K562 (cell line): Measurements from ENCODE around the gene FBXL22. TPM values are rescaled to one million over a fixed set of nuclear protein-coding genes. Genes with fewer than 3 reads are reported as not detected.

Experiments
- ATAC-seq: fragments of 200-7000 bp; cut with Tn5 transposase; 3 replicates; pipeline ENCODE4 v1.9.1; 2020; ENCODE audit warnings: moderate library complexity
- BruUV-seq: library from RNA; stranded (reverse); fragments of 400-500 nt; replicated peaks from 2 replicates; lab custom pipeline; 2021; lab: Mats Ljungman, UMichigan
- CTCF ChIA-PET: fragments of 300-600 bp; formaldehyde crosslinking; extraction: SDS; loops from one replicate; lab custom pipeline; 2021; ENCODE audit warnings: low intra/inter-chr PET ratio; lab: Yijun Ruan, JAX
- POLR2A ChIA-PET: fragments of 300-600, 350-650 bp; sonication (Branson Sonifier 250); formaldehyde crosslinking; extraction: SDS; loops from one replicate; lab custom pipeline; 2021; ENCODE audit warnings: antibody characterized with exemption, inconsistent platforms; lab: Yijun Ruan, JAX
- DNase-seq, 4 experiments: peaks; one replicate each; pipeline versions ENCODE4 v3.0.0 to v3.0.0-alpha.2; 2011 to 2018; ENCODE audit warnings: low spot score in 3 of 4, mixed read lengths in 3 of 4; ENCODE audit errors: extremely low read depth in 1 of 4
- FAIRE-seq: peaks from 2 replicates; lab custom pipeline; 2011; peaks lifted over from hg19 to GRCh38; lab: Jason Lieb, UNC
- H2AFZ ChIP-seq: 2 replicates; pipeline ENCODE4 v1.6.0; 2011; ENCODE audit warnings: low read depth, low read length, control low read depth, inconsistent platforms
- H3K27ac ChIP-seq: fragments of 200-600 bp; 3 replicates; pipeline ENCODE4 v1.8.0; 2011; ENCODE audit warnings: low read depth, mild to moderate bottlenecking, control low read depth, inconsistent platforms, low read length, moderate library complexity, mixed read lengths; ENCODE audit errors: extremely low read depth
- H3K27me3 ChIP-seq, 2 experiments: fragments of 300-600 bp in 1 of 2; 2 replicates in 1 of 2; 3 replicates in 1 of 2; pipeline versions ENCODE4 v1.6.0 to v1.8.0; 2011; ENCODE audit warnings: inconsistent platforms in 2 of 2, low read length in 2 of 2, mild to moderate bottlenecking in 1 of 2, mixed read lengths in 1 of 2, moderate library complexity in 1 of 2; ENCODE audit not compliant: control insufficient read depth in 2 of 2, insufficient read depth in 2 of 2
- H3K36me3 ChIP-seq: fragments of 300-600 bp; 3 replicates; pipeline ENCODE4 v1.8.0; 2011; ENCODE audit warnings: mild to moderate bottlenecking, low read length, inconsistent platforms; ENCODE audit not compliant: control insufficient read depth, insufficient read depth
- H3K4me1 ChIP-seq, 2 experiments: fragments of 200-600 bp in 1 of 2; replicated peaks in 1 of 2; 2 replicates in 1 of 2; 3 replicates in 1 of 2; pipeline versions ENCODE4 v1.5.1 to v1.8.0; 2011; ENCODE audit warnings: inconsistent platforms in 2 of 2, low read length in 2 of 2, mild to moderate bottlenecking in 1 of 2, mixed read lengths in 1 of 2, moderate library complexity in 1 of 2; ENCODE audit not compliant: control insufficient read depth in 2 of 2, insufficient read depth in 2 of 2
- H3K4me2 ChIP-seq: 2 replicates; pipeline ENCODE4 v1.6.1; 2011; ENCODE audit warnings: low read length, control low read depth, inconsistent platforms, mixed read lengths; ENCODE audit not compliant: insufficient read depth
- H3K4me3 ChIP-seq: fragments of 200-600 bp; sonication (generic), shearing (Covaris generic); 2 replicates; pipeline ENCODE4 v1.5.1; 2016; ENCODE audit warnings: control low read depth, inconsistent platforms
- H3K79me2 ChIP-seq: fragments of 200-600 bp; 3 replicates; pipeline ENCODE4 v1.8.0; 2011; ENCODE audit warnings: low read length, inconsistent platforms; ENCODE audit not compliant: control insufficient read depth, insufficient read depth
- H3K9ac ChIP-seq, 2 experiments: 2 replicates each; pipeline versions ENCODE4 v1.6.0 to v1.6.1; 2011; ENCODE audit warnings: low read depth in 2 of 2, low read length in 2 of 2, control low read depth in 1 of 2, inconsistent platforms in 1 of 2, mild to moderate bottlenecking in 1 of 2, mixed read lengths in 1 of 2; ENCODE audit not compliant: insufficient read depth in 1 of 2
- H3K9me1 ChIP-seq: one replicate; pipeline ENCODE4 v1.6.0; 2011; ENCODE audit warnings: inconsistent platforms, mild to moderate bottlenecking, low read length, moderate library complexity; ENCODE audit not compliant: control insufficient read depth, insufficient read depth
- H3K9me3 ChIP-seq: replicated peaks from 2 replicates; pipeline ENCODE4 v1.5.1; 2011; ENCODE audit warnings: low read depth, low read length, inconsistent platforms; ENCODE audit not compliant: control insufficient read depth, insufficient read depth
- H4K20me1 ChIP-seq: replicated peaks from 2 replicates; pipeline ENCODE4 v1.6.1; 2011; ENCODE audit warnings: low read length, inconsistent platforms, mixed read lengths; ENCODE audit not compliant: control insufficient read depth, insufficient read depth
- FOXA1 ChIP-seq: fragments of 450-650 bp; IDR thresholded peaks from 2 replicates; pipeline ENCODE4 v1.6.1; 2016; ENCODE audit warnings: mild to moderate bottlenecking, borderline replicate concordance
- FOXK1 ChIP-seq: sonication (generic); formaldehyde crosslinking; IDR thresholded peaks from 2 replicates; pipeline ENCODE4 v1.8.0; 2022; ENCODE audit warnings: missing genetic modification reagents, mild to moderate bottlenecking, borderline replicate concordance
- GTF2A2 ChIP-seq: IDR thresholded peaks from 2 replicates; pipeline ENCODE4 v1.6.1; 2016; ENCODE audit warnings: mild to moderate bottlenecking, missing genetic modification characterization, missing compliant biosample characterization
- HDAC2 ChIP-seq: fragments of 450-650 bp; IDR thresholded peaks from 2 replicates; pipeline ENCODE4 v1.6.1; 2016; ENCODE audit warnings: mild to moderate bottlenecking
- MAZ ChIP-seq, 2 experiments: fragments of 450-650 bp in 1 of 2; sonication (generic) in 1 of 2; formaldehyde crosslinking; IDR thresholded peaks in 1 of 2; conservative IDR thresholded peaks in 1 of 2; 2 replicates each; pipeline versions ENCODE4 v1.4.0 to v1.5.0; 2020; ENCODE audit warnings: mild to moderate bottlenecking in 1 of 2, missing genetic modification reagents in 1 of 2
- MBD2 ChIP-seq: sonication (generic); IDR thresholded peaks from 2 replicates; pipeline ENCODE4 v1.6.1; 2016; ENCODE audit warnings: low read depth, borderline replicate concordance
- MCM7 ChIP-seq, 2 experiments: fragments of 450-650 bp; IDR thresholded peaks; 2 replicates each; pipeline ENCODE4 v1.6.1; 2016 to 2018
- NBN ChIP-seq: fragments of 450-650 bp; IDR thresholded peaks from 2 replicates; pipeline ENCODE4 v1.6.1; 2016; ENCODE audit warnings: low read depth, mild to moderate bottlenecking
- NELFE ChIP-seq: IDR thresholded peaks from 2 replicates; pipeline ENCODE4 v1.6.1; 2011; ENCODE audit warnings: mild to moderate bottlenecking; ENCODE audit not compliant: insufficient read depth, insufficient read length
- PRMT5 ChIP-seq: sonication (generic); formaldehyde crosslinking; IDR thresholded peaks from 2 replicates; pipeline ENCODE4 v1.5.0; 2020; ENCODE audit warnings: missing genetic modification reagents
- TAF7 ChIP-seq: fragments of 450-650 bp; IDR thresholded peaks from 2 replicates; pipeline ENCODE4 v1.6.1; 2016; ENCODE audit warnings: missing genetic modification characterization, missing compliant biosample characterization
- ZC3H11A ChIP-seq: IDR thresholded peaks from 2 replicates; pipeline ENCODE4 v1.6.1; 2012; ENCODE audit warnings: low read depth, low read length, improper control_type of control experiment
- ZKSCAN1 ChIP-seq: fragments of 150-350 bp; IDR thresholded peaks from 2 replicates; pipeline ENCODE4 v1.6.1; 2016; ENCODE audit warnings: low read depth, low read length
- ZNF274 ChIP-seq: IDR thresholded peaks from 2 replicates; pipeline ENCODE4 v1.6.1; 2011; ENCODE audit warnings: low read depth, mild to moderate bottlenecking, low read length, moderate library complexity, borderline replicate concordance
- WGBS: fragments of 100-300 bp; shearing (Covaris generic); methylation state at CpG from one replicate; pipeline ENCODE4 v1.1.6; 2016; ENCODE audit warnings: low coverage, mixed read lengths; ENCODE audit not compliant: insufficient coverage; ENCODE audit errors: missing lambda C conversion rate; 5-methylcytosine and 5-hydroxymethylcytosine counted together
- in situ Hi-C: fragments of 300-500 bp; cut with MboI; formaldehyde crosslinking; loops from 4 replicates; pipeline ENCODE4 v1.15.0; 2018; ENCODE audit warnings: inconsistent platforms, mixed read lengths
- intact Hi-C: fragments of 100-400 bp; cut with micrococcal nuclease; formaldehyde crosslinking; loops from 2 replicates; pipeline ENCODE4 v1.14.2; 2022
- polyA plus RNA-seq, 8 experiments: library from polyadenylated mRNA; depleted of rRNA in 4 of 8; stranded (reverse) in 5 of 8; unstranded in 3 of 8; fragments of >200 nt; fragmentation: Nextera tagmentation in 2 of 8; fragmentation: Illumina TruSeq in 1 of 8; extraction: Ambion mirVana in 2 of 8; extraction: Trizol in 1 of 8; gene quantifications; 2 replicates each; pipeline versions ENCODE4 v1.2.1 to v1.2.3, GENCODE V29; 2011 to 2014; ENCODE audit warnings: inconsistent platforms in 1 of 8, missing spikeins in 1 of 8
- total RNA-seq, 7 experiments: library from RNA; depleted of rRNA in 6 of 7; stranded (reverse); fragments of >200 nt in 6 of 7; fragmentation: Illumina TruSeq in 2 of 7; extraction: Trizol in 2 of 7; gene quantifications; 2 replicates each; pipeline versions ENCODE4 v1.2.1 to v1.2.3, GENCODE V29; 2011 to 2021; ENCODE audit warnings: low replicate concordance in 1 of 7
- TF ChIP-seq, protein P1 (sequence below): fragments of 450-650 bp; formaldehyde crosslinking; IDR thresholded peaks from 2 replicates; pipeline ENCODE4 v1.4.0; 2022; ENCODE audit warnings: mild to moderate bottlenecking, moderate library complexity
- TF ChIP-seq, protein P2 (sequence below): fragments of 250-450 bp; sonication (Bioruptor Pico); IDR thresholded peaks from 2 replicates; pipeline ENCODE4 v1.8.0; 2021; ENCODE audit warnings: moderate library complexity, mild to moderate bottlenecking, inconsistent platforms

Gene FBXL22
- total and polyA plus RNA-seq, 9 of the 15 experiments (the other 6 are each of a cell fraction or from before 2014, with no cell fraction given), result not detected

DNA sequence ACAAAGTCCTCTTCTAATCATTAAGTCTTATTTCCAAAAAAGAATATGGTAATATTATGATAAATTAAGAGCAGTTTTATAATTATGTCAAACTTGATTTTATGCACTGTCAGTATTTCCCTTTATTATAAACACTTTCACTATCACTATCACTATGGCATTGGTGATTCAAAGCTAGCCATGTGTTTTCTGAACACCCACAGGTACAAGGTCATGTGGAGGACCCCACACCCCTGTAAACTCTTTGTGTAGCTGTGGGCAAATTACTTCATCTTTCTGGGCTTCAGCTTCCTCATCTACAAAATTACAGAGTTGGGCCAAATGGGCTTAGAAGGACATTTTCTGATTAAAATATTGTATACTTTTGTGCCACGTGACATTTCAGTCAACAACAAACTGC is 41.7 kb downstream of the FBXL22 start (continued):
- TF ChIP-seq, protein P1, sequence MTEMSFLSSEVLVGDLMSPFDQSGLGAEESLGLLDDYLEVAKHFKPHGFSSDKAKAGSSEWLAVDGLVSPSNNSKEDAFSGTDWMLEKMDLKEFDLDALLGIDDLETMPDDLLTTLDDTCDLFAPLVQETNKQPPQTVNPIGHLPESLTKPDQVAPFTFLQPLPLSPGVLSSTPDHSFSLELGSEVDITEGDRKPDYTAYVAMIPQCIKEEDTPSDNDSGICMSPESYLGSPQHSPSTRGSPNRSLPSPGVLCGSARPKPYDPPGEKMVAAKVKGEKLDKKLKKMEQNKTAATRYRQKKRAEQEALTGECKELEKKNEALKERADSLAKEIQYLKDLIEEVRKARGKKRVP, result no peak
- TF ChIP-seq, all 486 proteins: peak for 0

DNA sequence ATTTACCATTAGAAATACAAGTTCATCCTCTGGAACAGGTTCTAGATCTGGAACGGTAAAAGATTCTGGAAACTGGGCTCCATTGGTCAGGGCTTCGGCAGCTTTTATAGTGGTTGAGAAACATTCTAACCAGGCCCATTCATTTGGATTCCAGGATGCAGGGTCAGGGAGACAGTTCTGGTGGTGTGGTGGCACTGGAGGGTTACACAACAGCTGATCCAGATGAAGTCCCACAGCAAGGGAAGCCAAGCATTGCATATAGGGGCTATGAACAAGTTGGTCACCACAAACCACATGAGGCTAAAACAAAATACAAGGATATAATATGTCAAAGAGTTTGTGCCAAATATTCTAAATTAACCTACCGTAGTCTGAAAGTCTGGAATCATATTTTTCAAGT is 43.0 kb downstream of the FBXL22 start:
- in situ Hi-C loops (no loop called here), intact Hi-C loops (no loop called here)
- no peak for DNase-seq
- FAIRE-seq, result no peak
- Histone ChIP-seq H3K9me1 (no peaks in the 10 kb centered on the region), H3K4me2 (no peak overlapping the region), H3K4me1 (no peaks in the 10 kb centered on the region), H3K79me2 (no peaks in the 10 kb centered on the region), H3K4me3 (no peak overlapping the region), H4K20me1 (no peaks in the 10 kb centered on the region), H3K9me3 (no peaks in the 10 kb centered on the region), H3K36me3 (peaks cover 95% of the 10 kb centered on the region), H3K27me3 (no peaks in the 10 kb centered on the region), H3K27ac (no peak overlapping the region), H2AFZ (no peak overlapping the region), H3K9ac (no peak overlapping the region)
- ChIA-PET CTCF (no interaction called here), POLR2A (interaction anchor here (0.6 to 1.4 kb wide), 3 partner anchors 11 to 267 kb away, joined by 3 to 5 read pairs (median 3); no protein-coding TSS in a partner anchor)
- ATAC-seq, result no peak
- TF ChIP-seq ZC3H11A, result no peak
- TF ChIP-seq PRMT5 (CRISPR knock-in tag), result no peak
- no peak for TF ChIP-seq MBD2
- TF ChIP-seq NELFE, result no peak
- TF ChIP-seq ZKSCAN1, result no peak
- TF ChIP-seq FOXK1 (CRISPR knock-in tag), result no peak
- TF ChIP-seq NBN, result no peak
- no peak for TF ChIP-seq HDAC2
- TF ChIP-seq MCM7 (IDR thresholded peaks at IDR 0.05), result no peak
- TF ChIP-seq GTF2A2 (tag), result no peak
- TF ChIP-seq TAF7 (tag), result no peak
- no peak for TF ChIP-seq FOXA1
- TF ChIP-seq ZNF274, result no peak
- TF ChIP-seq MAZ (CRISPR knock-in tag; conservative IDR thresholded peaks at IDR 0.05 in 1 of 2, IDR thresholded peaks at IDR 0.05 in 1 of 2), result no peak
- TF ChIP-seq, protein P2, sequence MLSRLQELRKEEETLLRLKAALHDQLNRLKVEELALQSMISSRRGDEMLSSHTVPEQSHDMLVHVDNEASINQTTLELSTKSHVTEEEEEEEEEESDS (CRISPR knock-in tag), result no peak
- no TSS peak for BruUV-seq
- 98% methylated on average over 3 of the region's 3 CpGs for WGBS
